Neural cell (in vitro differentiated cells): Measurements from ENCODE around the gene THADA. TPM values are rescaled to one million over a fixed set of nuclear protein-coding genes. Genes with fewer than 3 reads are reported as not detected.

Experiments used
- H2AFZ ChIP-seq: fragments of 200-600, 300-800 bp; sonication (generic), shearing (Covaris generic); 2 replicates; pipeline ENCODE4 v1.6.0; 2014; ENCODE audit warnings: low read depth, mild to moderate bottlenecking, antibody characterized with exemption, low read length, moderate library complexity
- H3F3A ChIP-seq: fragments of 200-600 bp; shearing (Covaris generic); 2 replicates; pipeline ENCODE4 v1.6.1; 2016; ENCODE audit warnings: mild to moderate bottlenecking, moderate library complexity, mixed read lengths, antibody characterized with exemption, low read length; ENCODE audit not compliant: insufficient read depth, poor library complexity, severe bottlenecking
- H3K27ac ChIP-seq: fragments of 200-600, 300-800 bp; sonication (generic), shearing (Covaris generic); 2 replicates; pipeline ENCODE4 v1.5.1; 2014; ENCODE audit warnings: mild to moderate bottlenecking, low read length, moderate library complexity
- H3K27me3 ChIP-seq: fragments of 300-800, 200-600 bp; sonication (generic), shearing (Covaris generic); 2 replicates; pipeline ENCODE4 v1.6.0; 2014; ENCODE audit warnings: mild to moderate bottlenecking, low read depth, low read length, moderate library complexity; ENCODE audit not compliant: insufficient read depth
- H3K36me3 ChIP-seq: fragments of 300-800, 200-600 bp; sonication (generic), shearing (Covaris generic); 2 replicates; pipeline ENCODE4 v1.5.1; 2014; ENCODE audit warnings: mild to moderate bottlenecking, antibody characterized with exemption, low read length, moderate library complexity; ENCODE audit not compliant: insufficient read depth
- H3K4me2 ChIP-seq: fragments of 300-800, 200-600 bp; sonication (generic), shearing (Covaris generic); 2 replicates; pipeline ENCODE4 v1.6.0; 2014; ENCODE audit warnings: mild to moderate bottlenecking, low read length
- H3K4me3 ChIP-seq: fragments of 300-800, 200-600 bp; sonication (generic), shearing (Covaris generic); 2 replicates; pipeline ENCODE4 v1.5.1; 2014; ENCODE audit warnings: mild to moderate bottlenecking, low read length, moderate library complexity
- H3K79me2 ChIP-seq: fragments of 200-600 bp; shearing (Covaris generic); replicated peaks from 2 replicates; pipeline ENCODE4 v1.6.0; 2014; ENCODE audit warnings: mild to moderate bottlenecking, low read length, moderate library complexity; ENCODE audit not compliant: insufficient read depth
- H3K9ac ChIP-seq: fragments of 300-800, 200-600 bp; sonication (generic), shearing (Covaris generic); 2 replicates; pipeline ENCODE4 v1.6.1; 2016; ENCODE audit warnings: mild to moderate bottlenecking, low read length, mixed read lengths
- H3K9me2 ChIP-seq: fragments of 200-600 bp; shearing (Covaris generic); 2 replicates; pipeline ENCODE4 v1.6.1; 2016; ENCODE audit warnings: mild to moderate bottlenecking, low read length, mixed read lengths; ENCODE audit not compliant: insufficient read depth
- H3K9me3 ChIP-seq: fragments of 200-600, 300-800 bp; sonication (generic), shearing (Covaris generic); 2 replicates; pipeline ENCODE4 v1.6.1; 2016; ENCODE audit warnings: mild to moderate bottlenecking, mixed run types, low read length, moderate library complexity, mixed read lengths
- H4K20me1 ChIP-seq: fragments of 200-600 bp; shearing (Covaris generic); 2 replicates; pipeline ENCODE4 v1.6.1; 2016; ENCODE audit warnings: mild to moderate bottlenecking, mixed run types; ENCODE audit not compliant: insufficient read depth
- EP300 ChIP-seq: fragments of 450-650 bp; conservative IDR thresholded peaks from 2 replicates; pipeline ENCODE4 v1.6.1; 2014; ENCODE audit warnings: antibody characterized with exemption, mild to moderate bottlenecking, moderate library complexity; ENCODE audit not compliant: poor library complexity, severe bottlenecking
- EZH2 ChIP-seq: fragments of 200-600, 300-800 bp; shearing (Covaris generic), sonication (generic); IDR thresholded peaks from 2 replicates; pipeline ENCODE4 v1.6.1; 2014; ENCODE audit warnings: antibody characterized with exemption, low read length, borderline replicate concordance, mild to moderate bottlenecking; ENCODE audit not compliant: insufficient read depth, poor library complexity, severe bottlenecking
- MXI1 ChIP-seq: fragments of 450-650 bp; conservative IDR thresholded peaks from 2 replicates; pipeline ENCODE4 v1.6.1; 2014; ENCODE audit warnings: antibody characterized with exemption, mild to moderate bottlenecking; ENCODE audit not compliant: poor library complexity, severe bottlenecking
- POLR2AphosphoS5 ChIP-seq: IDR thresholded peaks from 2 replicates; pipeline ENCODE4 v1.6.1; 2012
- RAD21 ChIP-seq: fragments of 450-650 bp; conservative IDR thresholded peaks from 2 replicates; pipeline ENCODE4 v1.6.1; 2014; ENCODE audit warnings: antibody characterized with exemption, mild to moderate bottlenecking, moderate library complexity
- SMC3 ChIP-seq: fragments of 450-650 bp; conservative IDR thresholded peaks from 2 replicates; pipeline ENCODE4 v1.6.1; 2014; ENCODE audit warnings: antibody characterized with exemption, mild to moderate bottlenecking, moderate library complexity; ENCODE audit not compliant: poor library complexity
- TAF1 ChIP-seq: IDR thresholded peaks from 2 replicates; pipeline ENCODE4 v1.6.1; 2012; ENCODE audit warnings: low read depth
- polyA plus RNA-seq: library from polyadenylated mRNA; depleted of rRNA; stranded (reverse); fragments of >200 nt; gene quantifications from 2 replicates; pipeline ENCODE4 v1.2.3, GENCODE V29; 2014
- TF ChIP-seq, protein P1 (sequence below): IDR thresholded peaks from 2 replicates; pipeline ENCODE4 v1.6.1; 2012; ENCODE audit warnings: borderline replicate concordance
- TF ChIP-seq, protein P2 (sequence below): fragments of 450-650 bp; IDR thresholded peaks from 2 replicates; pipeline ENCODE4 v1.5.1; 2014; ENCODE audit warnings: antibody characterized with exemption, mild to moderate bottlenecking, moderate library complexity; ENCODE audit not compliant: poor library complexity, severe bottlenecking

Gene THADA
- polyA plus RNA-seq, 1 donor from 2014 or later, result 8.5 TPM

DNA sequence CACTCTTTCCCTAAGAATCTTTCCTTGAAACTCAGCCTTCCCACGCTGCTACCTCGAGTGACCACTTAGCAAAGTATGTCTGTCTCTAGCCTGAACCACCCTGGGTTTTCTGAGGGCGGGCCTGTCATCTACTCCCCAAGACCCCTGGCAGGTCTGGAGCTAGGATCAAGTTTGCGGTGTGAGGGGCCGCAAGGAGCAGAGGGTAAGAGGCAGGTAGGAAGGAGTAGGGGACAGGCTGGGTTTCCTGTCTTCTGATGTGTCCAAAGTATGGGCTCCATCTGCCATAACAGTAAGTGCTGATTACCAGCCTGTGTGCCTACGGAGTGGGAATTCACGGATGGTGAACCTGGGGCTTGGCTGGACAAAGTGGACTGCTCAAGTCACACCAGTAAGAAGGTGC lies 394.8 kb downstream of the THADA start:
- H3K27me3 ChIP-seq, result no peaks in the 10 kb centered on the region
- H3K9ac ChIP-seq, result no peak overlapping the region
- no peaks in the 10 kb centered on the region for H3F3A ChIP-seq
- TF ChIP-seq SMC3 (no peak), EZH2 (no peak), TAF1 (no peak), RAD21 (no peak), POLR2AphosphoS5 (no peak), MXI1 (no peak)
- TF ChIP-seq, protein P1, sequence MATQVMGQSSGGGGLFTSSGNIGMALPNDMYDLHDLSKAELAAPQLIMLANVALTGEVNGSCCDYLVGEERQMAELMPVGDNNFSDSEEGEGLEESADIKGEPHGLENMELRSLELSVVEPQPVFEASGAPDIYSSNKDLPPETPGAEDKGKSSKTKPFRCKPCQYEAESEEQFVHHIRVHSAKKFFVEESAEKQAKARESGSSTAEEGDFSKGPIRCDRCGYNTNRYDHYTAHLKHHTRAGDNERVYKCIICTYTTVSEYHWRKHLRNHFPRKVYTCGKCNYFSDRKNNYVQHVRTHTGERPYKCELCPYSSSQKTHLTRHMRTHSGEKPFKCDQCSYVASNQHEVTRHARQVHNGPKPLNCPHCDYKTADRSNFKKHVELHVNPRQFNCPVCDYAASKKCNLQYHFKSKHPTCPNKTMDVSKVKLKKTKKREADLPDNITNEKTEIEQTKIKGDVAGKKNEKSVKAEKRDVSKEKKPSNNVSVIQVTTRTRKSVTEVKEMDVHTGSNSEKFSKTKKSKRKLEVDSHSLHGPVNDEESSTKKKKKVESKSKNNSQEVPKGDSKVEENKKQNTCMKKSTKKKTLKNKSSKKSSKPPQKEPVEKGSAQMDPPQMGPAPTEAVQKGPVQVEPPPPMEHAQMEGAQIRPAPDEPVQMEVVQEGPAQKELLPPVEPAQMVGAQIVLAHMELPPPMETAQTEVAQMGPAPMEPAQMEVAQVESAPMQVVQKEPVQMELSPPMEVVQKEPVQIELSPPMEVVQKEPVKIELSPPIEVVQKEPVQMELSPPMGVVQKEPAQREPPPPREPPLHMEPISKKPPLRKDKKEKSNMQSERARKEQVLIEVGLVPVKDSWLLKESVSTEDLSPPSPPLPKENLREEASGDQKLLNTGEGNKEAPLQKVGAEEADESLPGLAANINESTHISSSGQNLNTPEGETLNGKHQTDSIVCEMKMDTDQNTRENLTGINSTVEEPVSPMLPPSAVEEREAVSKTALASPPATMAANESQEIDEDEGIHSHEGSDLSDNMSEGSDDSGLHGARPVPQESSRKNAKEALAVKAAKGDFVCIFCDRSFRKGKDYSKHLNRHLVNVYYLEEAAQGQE, result no peak
- TF ChIP-seq, protein P2, sequence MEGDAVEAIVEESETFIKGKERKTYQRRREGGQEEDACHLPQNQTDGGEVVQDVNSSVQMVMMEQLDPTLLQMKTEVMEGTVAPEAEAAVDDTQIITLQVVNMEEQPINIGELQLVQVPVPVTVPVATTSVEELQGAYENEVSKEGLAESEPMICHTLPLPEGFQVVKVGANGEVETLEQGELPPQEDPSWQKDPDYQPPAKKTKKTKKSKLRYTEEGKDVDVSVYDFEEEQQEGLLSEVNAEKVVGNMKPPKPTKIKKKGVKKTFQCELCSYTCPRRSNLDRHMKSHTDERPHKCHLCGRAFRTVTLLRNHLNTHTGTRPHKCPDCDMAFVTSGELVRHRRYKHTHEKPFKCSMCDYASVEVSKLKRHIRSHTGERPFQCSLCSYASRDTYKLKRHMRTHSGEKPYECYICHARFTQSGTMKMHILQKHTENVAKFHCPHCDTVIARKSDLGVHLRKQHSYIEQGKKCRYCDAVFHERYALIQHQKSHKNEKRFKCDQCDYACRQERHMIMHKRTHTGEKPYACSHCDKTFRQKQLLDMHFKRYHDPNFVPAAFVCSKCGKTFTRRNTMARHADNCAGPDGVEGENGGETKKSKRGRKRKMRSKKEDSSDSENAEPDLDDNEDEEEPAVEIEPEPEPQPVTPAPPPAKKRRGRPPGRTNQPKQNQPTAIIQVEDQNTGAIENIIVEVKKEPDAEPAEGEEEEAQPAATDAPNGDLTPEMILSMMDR, result no peak
- no peaks in the 10 kb centered on the region for H3K9me2 ChIP-seq
- H3K36me3 ChIP-seq, result no peaks in the 10 kb centered on the region
- H4K20me1 ChIP-seq, result no peaks in the 10 kb centered on the region
- H3K4me2 ChIP-seq, result no peak overlapping the region
- H3K79me2 ChIP-seq, result no peaks in the 10 kb centered on the region
- H3K4me3 ChIP-seq, result no peak overlapping the region
- no peak overlapping the region for H2AFZ ChIP-seq
- H3K9me3 ChIP-seq, result no peaks in the 10 kb centered on the region
- H3K27ac ChIP-seq, result no peak overlapping the region

DNA sequence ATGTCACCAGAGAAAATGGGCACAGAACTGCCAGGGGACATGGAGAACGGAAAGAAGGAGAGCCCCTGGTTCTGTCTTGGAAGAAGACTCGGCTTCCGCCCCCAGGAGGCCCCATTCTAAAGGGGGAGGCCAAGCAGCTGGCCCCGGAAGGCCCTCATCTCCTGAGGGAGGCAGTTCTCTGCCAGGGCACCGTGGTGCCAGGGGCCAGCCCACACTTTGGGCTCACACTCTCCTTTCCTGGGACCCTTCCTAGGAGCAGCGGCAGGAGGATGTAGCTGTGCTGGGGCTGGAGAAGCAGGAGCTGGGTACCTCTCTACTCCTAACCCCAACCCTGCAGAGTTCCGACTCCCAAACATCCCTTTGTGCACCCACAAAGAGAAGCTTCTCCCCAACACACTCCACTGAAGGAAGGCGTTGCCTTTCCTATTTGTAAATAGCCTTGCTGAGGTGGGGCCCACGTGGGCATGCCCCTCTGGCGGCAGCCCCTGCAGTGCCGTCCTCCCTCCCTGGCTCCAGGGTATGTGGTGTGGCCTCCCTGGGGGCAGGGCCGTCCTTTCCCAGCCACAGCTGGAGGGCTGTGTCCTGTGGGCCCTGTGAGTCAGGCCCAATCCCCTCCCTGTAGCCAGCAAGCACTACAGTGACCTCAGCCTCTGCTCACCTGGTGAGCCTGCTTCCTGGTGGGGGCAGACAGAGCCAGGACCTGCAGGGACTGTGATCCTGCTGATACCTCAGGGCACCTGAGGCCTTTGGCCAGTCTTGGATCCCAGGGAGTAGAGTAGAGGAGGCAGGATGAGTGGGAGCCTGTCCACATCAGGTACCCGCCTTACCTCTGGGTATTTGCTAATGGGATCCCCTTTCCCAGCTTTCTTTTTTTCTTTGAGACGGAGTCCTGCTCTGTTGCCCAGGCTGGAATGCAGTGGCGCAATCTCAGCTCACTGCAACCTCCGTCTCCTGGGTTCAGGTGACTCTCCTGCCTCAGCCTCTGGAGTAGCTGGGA lies 396.0 kb downstream of the THADA start:
- Histone ChIP-seq H3F3A (no peaks in the 10 kb centered on the region), H3K9me3 (no peaks in the 10 kb centered on the region), H3K27me3 (no peaks in the 10 kb centered on the region), H2AFZ (no peak overlapping the region), H4K20me1 (no peaks in the 10 kb centered on the region), H3K4me2 (no peak overlapping the region), H3K4me3 (no peak overlapping the region), H3K9me2 (no peaks in the 10 kb centered on the region), H3K9ac (no peak overlapping the region), H3K79me2 (no peaks in the 10 kb centered on the region), H3K27ac (no peak overlapping the region), H3K36me3 (no peaks in the 10 kb centered on the region)
- TF ChIP-seq EZH2 (no peak), RAD21 (no peak), EP300 (no peak), POLR2AphosphoS5 (no peak), MXI1 (no peak), SMC3 (no peak)
- TF ChIP-seq, protein P1, result no peak
